Measurements from ENCODE around the gene NPY5R.

- TF ChIP-seq CTCF (IDR thresholded peaks at IDR 0.05; ENCODE audit: borderline replicate concordance, extremely low read depth, low read length, poor library complexity, severe bottlenecking) (no peak), EZH2 (IDR thresholded peaks at IDR 0.05; ENCODE audit: borderline replicate concordance, low read depth, low read length, severe bottlenecking) (no peak)
Measured at GRCh38 chr4:163391756-163392155, 48.1 kb downstream of the NPY5R start.

Measured in DND-41 (cell line).